Fibroblast of pulmonary artery (primary cell): ENCODE data around the gene TRAPPC12.

Experiments used
- DNase-seq: peaks from one replicate; pipeline ENCODE4 v3.0.0-alpha.2; 2010; ENCODE audit warnings: low read depth
- H3K4me3 ChIP-seq: replicated peaks from 2 replicates; pipeline ENCODE4 v1.5.1; 2011; ENCODE audit warnings: low read depth, mild to moderate bottlenecking, control low read depth, low read length, moderate library complexity
- TF ChIP-seq, protein P1 (sequence below): IDR thresholded peaks from 2 replicates; pipeline ENCODE4 v1.5.1; 2011; ENCODE audit warnings: mild to moderate bottlenecking, control low read depth, low read length, inconsistent platforms; ENCODE audit errors: missing control alignments

TRAPPC12 gene

DNA sequence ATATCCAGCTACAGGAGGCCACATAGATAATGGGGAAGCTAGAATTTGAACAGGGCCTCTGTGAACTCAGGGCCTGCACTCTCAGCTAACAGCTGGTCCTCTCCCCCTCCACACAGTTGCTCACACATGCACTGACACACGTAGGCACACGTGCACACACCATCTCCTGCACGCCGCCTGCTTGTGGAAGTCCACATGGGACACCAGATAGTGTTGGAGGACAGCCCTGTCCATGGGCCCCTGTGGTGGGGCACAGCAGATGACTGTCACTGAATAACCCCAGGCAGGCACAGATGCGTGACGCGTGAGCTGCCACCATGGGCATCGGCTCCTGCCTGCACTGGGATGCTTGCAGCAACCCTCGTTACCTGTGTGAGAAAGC, 87.0 kb downstream of the TRAPPC12 start:
- TF ChIP-seq, protein P1, sequence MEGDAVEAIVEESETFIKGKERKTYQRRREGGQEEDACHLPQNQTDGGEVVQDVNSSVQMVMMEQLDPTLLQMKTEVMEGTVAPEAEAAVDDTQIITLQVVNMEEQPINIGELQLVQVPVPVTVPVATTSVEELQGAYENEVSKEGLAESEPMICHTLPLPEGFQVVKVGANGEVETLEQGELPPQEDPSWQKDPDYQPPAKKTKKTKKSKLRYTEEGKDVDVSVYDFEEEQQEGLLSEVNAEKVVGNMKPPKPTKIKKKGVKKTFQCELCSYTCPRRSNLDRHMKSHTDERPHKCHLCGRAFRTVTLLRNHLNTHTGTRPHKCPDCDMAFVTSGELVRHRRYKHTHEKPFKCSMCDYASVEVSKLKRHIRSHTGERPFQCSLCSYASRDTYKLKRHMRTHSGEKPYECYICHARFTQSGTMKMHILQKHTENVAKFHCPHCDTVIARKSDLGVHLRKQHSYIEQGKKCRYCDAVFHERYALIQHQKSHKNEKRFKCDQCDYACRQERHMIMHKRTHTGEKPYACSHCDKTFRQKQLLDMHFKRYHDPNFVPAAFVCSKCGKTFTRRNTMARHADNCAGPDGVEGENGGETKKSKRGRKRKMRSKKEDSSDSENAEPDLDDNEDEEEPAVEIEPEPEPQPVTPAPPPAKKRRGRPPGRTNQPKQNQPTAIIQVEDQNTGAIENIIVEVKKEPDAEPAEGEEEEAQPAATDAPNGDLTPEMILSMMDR = no peak
- H3K4me3 ChIP-seq = no peak overlapping the region
- DNase-seq = peak; percentile 16

DNA sequence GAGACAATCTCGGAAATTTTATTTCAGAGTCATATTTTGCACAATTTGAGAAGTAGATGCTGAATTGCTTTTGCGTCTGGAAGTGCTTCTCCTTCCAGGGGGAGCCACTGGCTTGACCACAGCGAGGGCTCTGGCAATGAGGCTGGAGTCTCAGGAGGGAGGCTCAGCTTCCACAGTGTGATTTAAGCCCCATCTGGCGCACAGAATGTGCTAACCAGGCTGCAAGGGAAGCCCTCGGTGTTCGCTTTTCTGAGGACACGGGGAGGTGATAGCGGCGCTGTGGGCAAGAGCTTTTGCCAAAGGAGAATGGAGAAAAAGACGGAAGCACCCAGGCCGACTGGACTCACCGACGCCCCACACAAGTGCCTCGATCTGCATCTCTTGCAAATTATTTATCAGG, 87.5 kb downstream of the TRAPPC12 start:
- H3K4me3 ChIP-seq = no peak overlapping the region
- TF ChIP-seq, protein P1 = no peak
- no peak for DNase-seq

DNA sequence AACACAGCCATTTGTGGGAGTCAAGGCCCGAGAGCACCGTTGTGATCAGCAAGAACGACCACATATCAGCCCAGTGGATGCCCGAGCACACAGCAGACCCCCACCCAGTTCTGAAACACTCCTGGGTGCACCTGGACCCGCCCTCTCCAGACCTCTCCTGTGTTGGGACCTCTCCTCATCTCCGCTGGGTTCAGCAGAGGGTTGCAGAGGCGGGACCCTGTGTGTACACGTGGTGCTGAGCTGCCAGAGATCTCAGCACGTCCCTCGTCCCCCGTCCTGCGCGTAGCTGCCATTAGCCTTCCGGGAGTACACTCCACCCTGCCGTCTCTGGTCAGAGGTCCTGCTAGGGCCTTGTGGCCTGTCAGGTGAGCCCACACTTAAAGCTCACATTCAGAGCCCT, 88.2 kb downstream of the TRAPPC12 start:
- TF ChIP-seq, protein P1 = no peak
- H3K4me3 ChIP-seq = no peak overlapping the region

DNA sequence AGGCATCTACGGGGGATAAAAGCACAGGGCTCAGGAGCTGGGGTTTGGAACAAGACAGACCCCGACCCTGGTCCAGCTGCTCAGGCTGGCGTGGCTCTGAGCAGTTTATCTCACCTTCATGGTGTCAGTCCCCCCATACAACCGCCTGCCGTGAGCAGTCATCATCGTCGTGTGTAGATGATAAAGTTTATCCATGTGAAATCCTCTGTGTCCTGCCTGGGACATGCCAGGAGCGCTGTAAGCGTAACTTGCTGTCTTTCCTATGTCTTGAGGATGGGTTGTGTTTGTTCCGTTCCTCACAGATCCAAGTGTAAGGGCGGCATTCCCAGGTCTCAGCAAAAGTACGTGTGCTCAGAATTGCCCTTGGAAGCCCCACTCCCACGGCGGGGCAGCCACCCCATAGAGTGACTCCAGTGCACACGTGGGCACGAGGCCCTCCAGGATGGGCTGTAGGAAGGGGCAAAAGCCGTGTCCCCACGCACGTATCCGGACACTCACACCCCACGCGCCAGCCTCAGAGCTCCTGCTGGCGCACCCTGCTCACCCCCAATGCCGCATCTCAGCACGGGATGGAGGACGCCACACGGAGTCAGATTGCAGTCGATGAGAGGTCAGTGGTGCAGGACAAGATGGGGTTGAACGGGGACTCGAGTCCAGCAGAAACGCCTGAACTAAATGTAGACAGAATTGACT, 88.9 kb downstream of the TRAPPC12 start:
- no peak for DNase-seq
- no peak overlapping the region for H3K4me3 ChIP-seq
- TF ChIP-seq, protein P1 = no peak

More for the DNA sequence above, 88.2 kb downstream of the TRAPPC12 start:
- DNase-seq = no peak

DNA sequence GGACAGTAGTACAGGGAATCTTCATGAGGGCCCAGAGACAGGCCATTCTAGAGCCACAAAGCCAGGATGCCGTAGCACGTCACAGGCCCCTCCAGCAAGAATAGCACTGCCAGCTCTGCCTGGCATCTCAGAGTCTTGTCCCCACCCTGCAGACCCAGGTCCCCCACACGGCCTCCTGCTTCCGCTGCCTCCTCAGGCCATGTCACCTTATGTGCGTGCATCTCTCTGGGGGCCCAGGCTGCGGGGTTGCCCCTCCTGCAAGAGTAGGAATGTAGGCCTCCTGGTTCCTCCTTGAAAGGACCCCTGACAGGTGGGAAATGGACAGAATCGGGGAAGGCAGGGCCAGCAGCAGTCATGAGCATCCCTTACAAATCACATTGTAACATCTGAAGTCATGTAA, 90.0 kb downstream of the TRAPPC12 start:
- TF ChIP-seq, protein P1 = no peak
- no peak overlapping the region for H3K4me3 ChIP-seq
- DNase-seq = no peak

DNA sequence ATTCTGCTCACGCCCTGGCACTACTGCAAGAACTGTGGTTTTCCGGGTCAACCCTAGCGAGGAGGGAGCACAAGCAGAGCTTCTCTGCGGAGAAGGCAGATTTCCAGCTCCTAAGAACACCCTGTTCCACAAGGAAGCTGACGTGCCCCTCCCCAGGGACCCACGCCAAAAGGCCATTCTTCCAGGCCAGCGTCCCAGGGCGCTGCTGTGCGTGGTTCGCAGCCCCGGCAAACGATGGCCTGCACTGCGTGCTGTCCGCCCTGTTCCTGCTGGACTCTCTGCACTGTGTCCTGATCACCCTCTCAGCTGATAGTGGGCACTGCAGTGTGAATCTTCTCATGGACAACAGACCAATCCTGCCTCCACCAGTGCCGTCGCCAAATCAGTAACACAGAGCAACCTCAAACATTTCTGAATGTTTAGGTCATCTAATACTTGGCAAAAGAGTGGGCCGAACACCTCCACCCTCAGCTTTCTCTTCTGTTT, 90.7 kb downstream of the TRAPPC12 start:
- no peak overlapping the region for H3K4me3 ChIP-seq
- TF ChIP-seq, protein P1 = no peak
- peak; percentile 95 for DNase-seq
